Measurements from ENCODE around the gene C9orf72. TPM values are rescaled to one million over a fixed set of nuclear protein-coding genes. Genes with fewer than 3 reads are reported as not detected.
A peak's percentile ranks its signal among the peaks of the same experiment; 100 is the strongest.
"Not testable (repeated sequence)": the region's sequence is repeated elsewhere in the genome, so short reads cannot be mapped to it uniquely, and the experiment has no call there.

C9orf72 gene
- total RNA-seq, 1 experiment from 2014 or later = 8.1 TPM

GRCh38 chr9:27514551-27514950 lies 58.7 kb downstream of the C9orf72 start:
- no peak for DNase-seq (ENCODE audit: low spot score)

- DNase-seq (ENCODE audit: low spot score) = no peak
These were observed 61.5 kb downstream of the C9orf72 start for GRCh38 chr9:27511771-27512170.

- DNase-seq (ENCODE audit: low spot score) = no peak
These were observed 62.5 kb downstream of the C9orf72 start for GRCh38 chr9:27510780-27511179.

- no peak for DNase-seq (ENCODE audit: low spot score)
These were observed 66.3 kb downstream of the C9orf72 start for GRCh38 chr9:27506981-27507380.

GRCh38 chr9:27505744-27506161 lies 67.5 kb downstream of the C9orf72 start:
- DNase-seq (ENCODE audit: low spot score) = no peak

GRCh38 chr9:27504259-27504658 lies 69.0 kb downstream of the C9orf72 start:
- no peak for DNase-seq (ENCODE audit: low spot score)

GRCh38 chr9:27503623-27504022 lies 69.7 kb downstream of the C9orf72 start:
- no peak for DNase-seq (ENCODE audit: low spot score)

GRCh38 chr9:27500902-27501301 lies 72.4 kb downstream of the C9orf72 start:
- DNase-seq (ENCODE audit: low spot score) = not testable (repeated sequence)

- peak; percentile 61 for DNase-seq (ENCODE audit: low spot score)
These were observed 73.8 kb downstream of the C9orf72 start for GRCh38 chr9:27499451-27499850.

GRCh38 chr9:27497883-27498417 lies 75.3 kb downstream of the C9orf72 start:
- no peak for DNase-seq (ENCODE audit: low spot score)

Other genes starting within 250 kb of the C9orf72 start
- not detected in 2 replicates for gene IFNK, start 49.2 kb downstream of the C9orf72 start, total RNA-seq (2014; rRNA removed; shearing (Covaris generic))
- 0.02 TPM in 1 of 2 replicates, not detected in the other for gene MOB3B, start 43.7 kb downstream of the C9orf72 start, total RNA-seq (2014; rRNA removed; shearing (Covaris generic))

Data from A172 (cell line).